Heart left ventricle (tissue), 16 donors: Measurements from ENCODE around the gene FOXC1. TPM values are rescaled to one million over a fixed set of nuclear protein-coding genes. Genes with fewer than 3 reads are reported as not detected.
A peak's percentile ranks its signal among the peaks of the same experiment; 100 is the strongest.

Experiments used
- ATAC-seq, 4 donors: fragments of 200-7000 bp; cut with Tn5 transposase; one replicate each; pipeline ENCODE4 v1.9.1; 2020 to 2022; ENCODE audit warnings: moderate library complexity in 4 of 4, mild to moderate bottlenecking in 3 of 4, moderate number of reproducible peaks in 1 of 4
- DNase-seq, 5 donors: peaks; one replicate each; pipeline ENCODE4 v3.0.0-alpha.2; 2020
- H3K27ac ChIP-seq, 12 donors: fragments of 200-600 bp; sonication (generic) in 4 of 12; one replicate each; pipeline versions ENCODE4 v1.5.0 to v1.8.0; 2016 to 2022; ENCODE audit warnings: mild to moderate bottlenecking in 2 of 12
- H3K27me3 ChIP-seq, 9 donors: fragments of 200-600 bp; sonication (generic) in 2 of 9; one replicate each; pipeline versions ENCODE4 v1.5.1 to v1.8.0; 2016 to 2022; ENCODE audit warnings: mild to moderate bottlenecking in 3 of 9
- H3K36me3 ChIP-seq, 9 donors: fragments of 200-600 bp; sonication (generic) in 2 of 9; one replicate each; pipeline versions ENCODE4 v1.5.0 to v1.8.0; 2018 to 2022; ENCODE audit warnings: mild to moderate bottlenecking in 2 of 9
- H3K4me1 ChIP-seq, 12 donors: fragments of 200-600 bp; sonication (generic) in 4 of 12; one replicate each; pipeline versions ENCODE4 v1.5.0 to v1.8.0; 2016 to 2022; ENCODE audit warnings: mild to moderate bottlenecking in 3 of 12
- H3K4me3 ChIP-seq, 12 donors: fragments of 200-600 bp; sonication (generic) in 4 of 12; one replicate each; pipeline versions ENCODE4 v1.5.0 to v1.8.0; 2017 to 2022; ENCODE audit warnings: mild to moderate bottlenecking in 9 of 12, moderate library complexity in 4 of 12
- H3K9me3 ChIP-seq, 12 donors: fragments of 200-600 bp; sonication (generic) in 4 of 12; one replicate each; pipeline versions ENCODE4 v1.5.0 to v1.8.0; 2016 to 2022; ENCODE audit warnings: mild to moderate bottlenecking in 1 of 12
- POLR2A ChIP-seq, 2 donors: fragments of 450-650 bp; IDR thresholded peaks; one replicate each; pipeline ENCODE4 v1.6.1; 2017; ENCODE audit warnings: antibody characterized with exemption in 2 of 2, mild to moderate bottlenecking in 2 of 2, moderate library complexity in 2 of 2
- WGBS, 4 donors: extraction: QIAGEN DNeasy Blood & Tissue Kit in 2 of 4; methylation state at CpG; one replicate each; pipeline versions ENCODE4 v1.1.5 to v1.1.7; 2013 to 2018; 5-methylcytosine and 5-hydroxymethylcytosine counted together
- intact Hi-C, 10 donors: fragments of 100-400 bp; cut with DNase I; formaldehyde crosslinking; loops; one replicate each; pipeline versions ENCODE4 v1.11.1 to v1.14.2; 2022
- polyA plus RNA-seq, 2 donors: library from polyadenylated mRNA; stranded (reverse); fragments of 200-250 nt; gene quantifications; one replicate each; pipeline ENCODE4 v1.2.3, GENCODE V29; 2013
- total RNA-seq, 9 donors: library from RNA; depleted of rRNA in 2 of 9; stranded (reverse); fragments of >200 nt in 2 of 9; fragmentation: NEBNext Ultra II Directional in 3 of 9; extraction: Animal tissue kit (Norgen Biotek cat#: 25700) in 3 of 9; gene quantifications; one replicate each; pipeline versions ENCODE4 v1.1.0 to v1.2.4, GENCODE V29; 2016 to 2023
- TF ChIP-seq, protein P1 (sequence below), 12 donors: fragments of 200-600 bp; sonication (generic) in 4 of 12; IDR thresholded peaks; one replicate each; pipeline versions ENCODE4 v1.5.0 to v1.8.0; 2018 to 2022; ENCODE audit warnings: antibody characterized with exemption in 12 of 12, mild to moderate bottlenecking in 5 of 12
- donor health status: ischemic (EF 13 %, LVEDD 7.1; RV severe dilation, severe dysfunction).
- donor health status: healthy with polysubstance abuse.
- donor health status: DM: no; HTN: yes; CAD: no.
- donor health status: DM: no; HTN: no; CAD: no.
- donor health status: ischemic (EF 25% LVEDD 6.9; RV normal size, moderate dysfunction).
- donor health status: ischemic (EF 25% LVEDD 5.7; RV mildly dilated, moderate dysfunction).
- donor health status: healthy.
- donor health status: DM: yes; HTN: yes; CAD: no.
- donor health status: ischemic (EF 35%, LVEDD 5.7; RV mildly dilated, moderate dysfunction).
- donor health status: nonischemic (EF 11% LVEDD 7.7; RV severe dilation, severe dysfunction).
- donor health status: DM: yes; HTN: yes; CAD: no.
- donor health status: PGD.
- donor health status: ischemic (EF 29% LVEDD 5.4; RV normal size, mild dysfunction).
- donor health status: nonischemic (EF 23%, LVEDD 6.1; RV moderate dilation, normal function).

The FOXC1 gene
- total and polyA plus RNA-seq, 11 donors, result 1.8 to 6.3 (median 3.3) TPM

- TF ChIP-seq, protein P1, sequence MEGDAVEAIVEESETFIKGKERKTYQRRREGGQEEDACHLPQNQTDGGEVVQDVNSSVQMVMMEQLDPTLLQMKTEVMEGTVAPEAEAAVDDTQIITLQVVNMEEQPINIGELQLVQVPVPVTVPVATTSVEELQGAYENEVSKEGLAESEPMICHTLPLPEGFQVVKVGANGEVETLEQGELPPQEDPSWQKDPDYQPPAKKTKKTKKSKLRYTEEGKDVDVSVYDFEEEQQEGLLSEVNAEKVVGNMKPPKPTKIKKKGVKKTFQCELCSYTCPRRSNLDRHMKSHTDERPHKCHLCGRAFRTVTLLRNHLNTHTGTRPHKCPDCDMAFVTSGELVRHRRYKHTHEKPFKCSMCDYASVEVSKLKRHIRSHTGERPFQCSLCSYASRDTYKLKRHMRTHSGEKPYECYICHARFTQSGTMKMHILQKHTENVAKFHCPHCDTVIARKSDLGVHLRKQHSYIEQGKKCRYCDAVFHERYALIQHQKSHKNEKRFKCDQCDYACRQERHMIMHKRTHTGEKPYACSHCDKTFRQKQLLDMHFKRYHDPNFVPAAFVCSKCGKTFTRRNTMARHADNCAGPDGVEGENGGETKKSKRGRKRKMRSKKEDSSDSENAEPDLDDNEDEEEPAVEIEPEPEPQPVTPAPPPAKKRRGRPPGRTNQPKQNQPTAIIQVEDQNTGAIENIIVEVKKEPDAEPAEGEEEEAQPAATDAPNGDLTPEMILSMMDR (IDR thresholded peaks at IDR 0.05), result peak in 4 of 12 donors; percentile 8 to 30 (median 16)
- no peak for TF ChIP-seq POLR2A (IDR thresholded peaks at IDR 0.05)
- H3K4me1 ChIP-seq, result peaks cover 0 to 29% (median 10%) of the 10 kb centered on the region in 12 donors
- H3K9me3 ChIP-seq, result no peaks in the 10 kb centered on the region
- peak in 3 of 4 donors; percentile 28 to 69 (median 38) for ATAC-seq
- WGBS, 4 donors, result 50 to 62% (median 53%) methylated on average over 23 of the region's 23 CpGs
- intact Hi-C loops, result loop anchor here in 1 of 10 donors (5.0 kb wide), 1 partner anchor 42 kb away; no protein-coding TSS in a partner anchor
- H3K27ac ChIP-seq, result peak overlapping the region in 4 of 12 donors; percentile 13 to 31 (median 22)
- peak overlapping the region in 2 of 12 donors; percentile 10 to 24 for H3K4me3 ChIP-seq
- H3K27me3 ChIP-seq, result no peaks in the 10 kb centered on the region
- no peaks in the 10 kb centered on the region for H3K36me3 ChIP-seq
- DNase-seq, result no peak
These were observed 25.7 kb downstream of the FOXC1 start for GRCh38 chr6:1635305-1636010.

DNA sequence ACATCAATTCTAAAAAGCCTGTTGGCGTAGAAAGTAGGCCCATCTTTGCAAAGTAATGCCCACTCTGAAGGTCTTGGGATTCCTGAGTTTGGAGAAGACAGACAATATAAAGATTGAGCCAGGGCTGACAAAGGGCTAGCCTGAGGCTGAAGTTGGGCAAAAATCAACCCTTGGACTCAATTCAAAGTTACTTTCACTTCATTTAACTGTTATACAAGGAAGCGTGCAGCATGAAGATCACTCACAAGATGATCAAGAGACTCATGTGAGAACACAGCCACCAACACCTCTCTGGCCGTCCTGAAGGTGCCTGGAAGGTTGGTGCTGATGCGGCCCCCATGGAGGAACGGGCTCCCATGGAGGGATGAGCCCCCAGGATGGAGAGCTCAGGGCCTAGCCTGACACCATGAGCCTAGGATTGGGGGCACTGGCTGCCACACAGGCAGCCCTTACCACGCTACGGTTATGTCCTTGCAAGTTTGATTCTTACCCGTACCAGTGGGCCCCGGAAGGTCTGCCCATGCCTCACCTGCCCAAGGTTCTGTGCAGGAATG lies 26.6 kb downstream of the FOXC1 start:
- H3K4me3 ChIP-seq, result no peak overlapping the region
- TF ChIP-seq, protein P1 (IDR thresholded peaks at IDR 0.05), result no peak
- TF ChIP-seq POLR2A (IDR thresholded peaks at IDR 0.05), result no peak
- H3K27me3 ChIP-seq, result no peaks in the 10 kb centered on the region
- H3K36me3 ChIP-seq, result no peaks in the 10 kb centered on the region
- H3K27ac ChIP-seq, result no peak overlapping the region
- 96 to 98% (median 97%) methylated on average over 9 of the region's 9 CpGs for WGBS, 4 donors
- H3K9me3 ChIP-seq, result no peaks in the 10 kb centered on the region
- no peak for ATAC-seq
- H3K4me1 ChIP-seq, result peaks cover 0 to 29% (median 10%) of the 10 kb centered on the region in 12 donors
- intact Hi-C loops, result loop anchor here in 1 of 10 donors (5.0 kb wide), 1 partner anchor 41 kb away; no protein-coding TSS in a partner anchor
- DNase-seq, result no peak

GRCh38 chr6:1636971-1637871 lies 27.5 kb downstream of the FOXC1 start:
- no peaks in the 10 kb centered on the region for H3K27me3 ChIP-seq
- WGBS, 4 donors, result 90 to 95% (median 92%) methylated on average over 14 to 20 of the region's 20 CpGs
- no peak overlapping the region for H3K4me3 ChIP-seq
- H3K27ac ChIP-seq, result no peak overlapping the region
- ATAC-seq (peak in 1 of 4 donors; percentile 6), DNase-seq (no peak)
- TF ChIP-seq POLR2A (IDR thresholded peaks at IDR 0.05), result no peak
- TF ChIP-seq, protein P1 (IDR thresholded peaks at IDR 0.05), result no peak
- peaks cover 0 to 29% (median 10%) of the 10 kb centered on the region in 12 donors for H3K4me1 ChIP-seq
- intact Hi-C loops, result loop anchor here in 1 of 10 donors (5.0 kb wide), 1 partner anchor 40 kb away; no protein-coding TSS in a partner anchor
- no peaks in the 10 kb centered on the region for H3K36me3 ChIP-seq
- no peaks in the 10 kb centered on the region for H3K9me3 ChIP-seq
